ENCODE results near the gene PGP. TPM values are rescaled to one million over a fixed set of nuclear protein-coding genes. Genes with fewer than 3 reads are reported as not detected.

Gene PGP
- total RNA-seq, 1 donor from 2014 or later: 11.8 TPM

DNA sequence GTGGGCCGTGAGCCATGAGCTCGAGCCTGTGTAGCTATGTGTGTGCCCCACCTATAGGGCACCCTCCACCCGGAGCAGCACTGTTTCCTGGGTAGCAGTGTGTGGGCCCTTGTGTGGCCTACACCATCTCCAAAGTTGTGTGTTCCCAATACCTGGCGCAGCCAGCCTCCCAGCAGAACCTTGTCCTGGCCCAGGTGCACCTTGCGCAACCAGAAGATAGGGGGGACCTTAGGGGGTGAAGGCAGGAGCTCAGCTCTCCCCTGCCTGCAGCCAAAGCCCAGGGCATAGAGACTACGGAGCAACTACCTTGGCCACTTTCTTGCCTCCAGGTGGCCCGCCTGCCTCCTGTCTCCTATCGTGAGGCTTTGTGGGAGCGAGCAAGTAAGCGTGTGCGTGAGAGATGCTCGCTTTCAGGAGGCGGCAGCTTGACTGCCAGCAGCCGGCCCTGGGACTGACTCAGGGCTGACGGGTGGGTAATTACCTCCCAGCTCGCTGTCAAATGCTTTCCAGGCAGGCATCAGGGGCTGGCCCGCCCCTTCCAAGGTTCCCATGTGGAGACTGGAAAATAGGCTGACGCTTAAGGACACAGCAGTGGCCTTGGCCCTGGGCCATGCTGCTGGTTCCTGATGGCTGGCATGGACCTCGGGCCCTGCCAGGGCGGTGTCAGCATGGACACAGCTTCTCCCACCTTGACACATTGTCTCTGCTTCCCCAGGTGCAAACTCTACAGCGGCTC, 40.1 kb downstream of the PGP start:
- intact Hi-C loops (cut with DNase I): no loop called here
- no peak for ATAC-seq
- no peak for DNase-seq (ENCODE audit: low spot score)

DNA sequence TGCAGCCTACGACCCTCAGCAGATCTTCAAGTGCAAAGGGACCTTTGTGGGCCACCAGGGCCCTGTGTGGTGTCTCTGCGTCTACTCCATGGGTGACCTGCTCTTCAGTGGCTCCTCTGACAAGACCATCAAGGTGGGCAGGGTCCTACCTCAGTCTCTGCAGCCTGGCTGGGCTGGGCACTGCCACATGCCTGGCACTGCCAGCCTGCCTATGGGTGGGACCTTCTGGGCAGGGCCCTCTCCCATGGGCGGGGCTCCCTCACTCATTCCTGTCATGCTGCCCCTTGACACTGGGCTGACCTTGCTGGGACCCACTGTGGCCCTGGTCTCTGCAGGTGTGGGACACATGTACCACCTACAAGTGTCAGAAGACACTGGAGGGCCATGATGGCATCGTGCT, 40.7 kb downstream of the PGP start:
- DNase-seq (ENCODE audit: low spot score) (no peak), ATAC-seq (no peak)
- intact Hi-C loops (cut with DNase I): no loop called here

DNA sequence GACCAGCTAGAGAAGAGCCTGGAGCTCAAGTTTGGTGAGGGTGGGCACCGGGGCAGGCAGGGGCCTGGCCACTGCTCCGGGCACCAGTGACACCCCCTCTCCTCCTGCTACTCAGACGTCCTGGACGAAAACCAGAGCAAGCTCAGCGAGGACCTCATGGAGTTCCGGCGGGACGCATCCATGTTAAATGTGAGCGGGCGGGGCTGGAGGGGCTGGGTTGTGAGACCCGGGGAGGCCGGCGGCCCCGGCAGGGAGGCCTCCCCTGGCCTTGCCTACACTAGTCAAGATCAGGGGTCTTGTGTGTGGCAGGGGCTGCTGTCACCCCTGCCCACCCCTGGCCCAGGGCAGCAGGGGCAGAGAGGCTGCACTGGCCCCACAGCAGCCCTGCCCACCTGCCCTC, 41.3 kb downstream of the PGP start:
- intact Hi-C loops (cut with DNase I): no loop called here
- no peak for ATAC-seq
- no peak for DNase-seq (ENCODE audit: low spot score)

DNA sequence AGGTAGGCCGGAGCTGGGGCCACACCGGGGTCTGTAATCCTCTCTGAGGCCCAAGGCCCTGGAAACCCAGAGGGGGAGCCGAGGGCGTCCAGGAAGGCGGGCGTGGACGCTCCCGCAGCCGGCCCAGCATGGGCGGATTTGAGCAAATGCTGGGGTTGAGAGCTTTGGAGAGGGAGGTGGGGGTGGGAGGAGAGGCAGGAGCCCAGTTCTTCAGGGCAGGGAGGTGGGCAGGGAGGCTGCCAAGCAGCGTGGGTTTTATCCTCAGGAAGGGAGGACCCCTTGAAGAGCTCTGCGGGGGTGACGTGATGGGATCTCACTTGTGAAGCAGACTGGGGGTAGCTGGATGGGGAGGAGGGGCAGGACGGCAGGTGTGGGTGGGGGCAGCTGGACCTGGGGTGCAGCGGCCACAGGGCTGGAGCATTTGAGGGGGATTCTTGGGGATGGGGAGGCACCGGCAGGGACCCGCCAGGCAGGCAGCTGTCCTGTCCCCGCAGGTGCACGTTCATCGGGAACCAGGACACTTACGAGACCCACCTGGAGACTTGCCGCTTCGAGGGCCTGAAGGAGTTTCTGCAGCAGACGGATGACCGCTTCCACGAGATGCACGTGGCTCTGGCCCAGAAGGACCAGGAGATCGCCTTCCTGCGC, 41.8 kb downstream of the PGP start:
- DNase-seq (ENCODE audit: low spot score) (no peak), ATAC-seq (no peak)
- intact Hi-C loops (cut with DNase I): no loop called here

DNA sequence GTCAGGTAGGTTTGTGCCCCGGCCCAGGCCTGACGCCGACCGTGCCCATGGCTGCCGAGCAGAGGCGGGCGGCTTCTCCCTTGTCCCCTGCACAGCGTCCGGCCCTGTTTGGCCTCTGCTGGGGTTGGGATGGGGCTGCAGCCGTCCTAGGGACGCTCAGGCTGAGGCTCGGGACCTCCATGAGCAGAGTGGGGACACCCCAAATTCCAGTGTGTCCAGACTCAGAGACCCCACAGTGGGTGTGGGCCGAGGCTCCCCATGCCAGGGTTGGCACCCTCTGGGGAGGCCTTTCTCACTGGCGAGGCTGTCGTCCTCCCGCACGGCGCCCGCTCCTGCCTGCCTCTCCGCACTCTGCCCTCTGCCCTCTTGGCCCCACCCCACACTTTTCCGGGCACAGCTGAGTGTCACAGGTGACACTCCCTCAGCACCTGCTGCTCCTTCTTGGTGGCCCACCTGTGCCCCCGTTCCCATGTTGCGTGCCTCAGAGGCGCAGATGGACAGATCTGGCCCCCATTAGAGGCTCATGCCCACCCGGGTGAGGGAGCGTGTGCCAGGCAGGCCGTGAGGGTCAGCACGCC, 43.0 kb downstream of the PGP start:
- no peak for DNase-seq (ENCODE audit: low spot score)
- intact Hi-C loops (cut with DNase I): no loop called here
- ATAC-seq: no peak

DNA sequence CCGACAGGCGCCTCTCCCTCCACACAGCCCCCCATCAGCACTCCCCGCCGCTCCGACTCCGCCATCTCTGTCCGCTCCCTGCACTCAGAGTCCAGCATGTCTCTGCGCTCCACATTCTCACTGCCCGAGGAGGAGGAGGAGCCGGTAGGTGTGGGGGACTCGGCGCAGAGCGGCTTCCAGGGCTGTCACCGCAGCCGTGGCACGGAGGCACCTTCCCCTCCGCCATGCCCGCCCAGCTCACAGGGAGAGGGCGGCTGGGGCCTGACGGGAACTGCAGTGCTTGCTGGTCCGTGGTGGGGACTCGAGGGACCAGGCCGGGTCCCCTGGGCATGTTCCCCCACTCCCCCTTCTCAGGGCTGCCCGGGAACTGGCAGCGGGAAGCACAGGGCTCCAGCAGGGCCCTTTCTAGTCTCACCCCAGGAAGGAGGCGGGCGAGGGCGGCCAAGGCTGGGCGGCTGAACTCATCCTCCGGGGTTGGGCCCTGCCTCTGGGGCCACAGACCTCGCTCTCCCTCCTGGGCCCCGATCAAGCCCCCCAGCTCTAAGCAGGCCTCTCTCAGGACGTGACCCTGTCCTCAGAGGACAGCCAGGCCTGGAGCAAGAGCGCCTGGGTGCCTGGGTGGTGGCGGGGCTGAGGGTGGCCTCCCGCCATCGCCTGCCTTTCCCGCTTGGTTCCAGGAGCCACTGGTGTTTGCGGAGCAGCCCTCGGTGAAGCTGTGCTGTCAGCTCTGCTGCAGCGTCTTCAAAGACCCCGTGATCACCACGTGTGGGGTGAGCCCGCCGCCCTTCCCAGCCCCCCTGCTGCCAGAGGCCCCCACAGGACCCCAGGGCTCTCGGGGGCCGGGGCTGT, 43.8 kb downstream of the PGP start:
- DNase-seq (ENCODE audit: low spot score) (no peak), ATAC-seq (no peak)

DNA sequence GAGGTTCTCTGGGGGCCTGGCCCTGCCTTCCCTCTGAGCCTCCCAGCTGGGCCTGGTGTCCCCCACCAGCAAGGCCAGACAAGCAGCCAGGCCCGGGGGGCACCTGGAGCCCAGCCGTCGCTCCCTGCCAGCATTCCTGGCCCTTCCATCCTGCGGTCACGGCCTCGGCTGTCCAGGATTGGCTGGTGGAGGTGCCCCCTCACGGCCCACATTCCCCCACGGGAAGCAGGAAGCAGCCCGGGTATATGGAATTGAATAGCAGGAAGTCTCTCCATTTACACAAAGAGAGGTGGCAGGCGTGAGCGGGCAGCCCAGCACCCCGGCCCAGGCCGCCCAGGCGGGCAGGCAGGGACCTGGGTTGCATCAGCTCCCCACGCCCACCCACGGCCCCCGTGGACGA, 44.6 kb downstream of the PGP start:
- DNase-seq (ENCODE audit: low spot score): no peak
- intact Hi-C loops (cut with DNase I): no loop called here
- ATAC-seq: no peak

More for the DNA sequence above, 43.8 kb downstream of the PGP start:
- intact Hi-C loops (cut with DNase I): no loop called here

DNA sequence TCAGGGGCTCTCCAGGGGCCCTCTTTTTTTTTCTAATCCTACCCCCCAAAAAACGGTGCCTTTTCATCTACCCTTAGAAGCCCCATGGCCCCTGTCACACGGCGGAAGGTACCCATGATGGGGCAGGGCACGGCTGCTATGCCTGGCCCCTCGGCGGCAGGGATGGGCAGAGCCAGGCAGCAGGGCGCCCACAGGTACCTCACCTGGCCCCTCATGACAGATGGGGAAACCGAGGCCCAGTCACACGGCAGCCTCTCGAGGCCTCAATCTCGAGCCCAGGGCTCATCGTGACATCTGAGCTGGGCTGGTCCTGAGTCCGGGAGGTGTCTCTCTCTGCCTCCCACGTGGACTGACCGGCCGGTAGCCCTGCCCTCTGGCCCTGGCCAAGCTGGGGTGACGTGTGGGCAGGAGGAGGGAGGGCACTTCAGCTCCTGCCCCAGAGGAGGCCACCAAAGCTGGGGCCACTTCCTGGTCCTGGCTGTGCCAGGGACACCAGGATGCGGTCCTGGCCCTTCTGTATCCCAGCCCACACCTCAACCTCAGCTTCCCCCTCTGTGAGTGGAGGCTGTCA, 47.5 kb downstream of the PGP start:
- ATAC-seq (no peak), DNase-seq (ENCODE audit: low spot score) (no peak)
- intact Hi-C loops (cut with DNase I): no loop called here

DNA sequence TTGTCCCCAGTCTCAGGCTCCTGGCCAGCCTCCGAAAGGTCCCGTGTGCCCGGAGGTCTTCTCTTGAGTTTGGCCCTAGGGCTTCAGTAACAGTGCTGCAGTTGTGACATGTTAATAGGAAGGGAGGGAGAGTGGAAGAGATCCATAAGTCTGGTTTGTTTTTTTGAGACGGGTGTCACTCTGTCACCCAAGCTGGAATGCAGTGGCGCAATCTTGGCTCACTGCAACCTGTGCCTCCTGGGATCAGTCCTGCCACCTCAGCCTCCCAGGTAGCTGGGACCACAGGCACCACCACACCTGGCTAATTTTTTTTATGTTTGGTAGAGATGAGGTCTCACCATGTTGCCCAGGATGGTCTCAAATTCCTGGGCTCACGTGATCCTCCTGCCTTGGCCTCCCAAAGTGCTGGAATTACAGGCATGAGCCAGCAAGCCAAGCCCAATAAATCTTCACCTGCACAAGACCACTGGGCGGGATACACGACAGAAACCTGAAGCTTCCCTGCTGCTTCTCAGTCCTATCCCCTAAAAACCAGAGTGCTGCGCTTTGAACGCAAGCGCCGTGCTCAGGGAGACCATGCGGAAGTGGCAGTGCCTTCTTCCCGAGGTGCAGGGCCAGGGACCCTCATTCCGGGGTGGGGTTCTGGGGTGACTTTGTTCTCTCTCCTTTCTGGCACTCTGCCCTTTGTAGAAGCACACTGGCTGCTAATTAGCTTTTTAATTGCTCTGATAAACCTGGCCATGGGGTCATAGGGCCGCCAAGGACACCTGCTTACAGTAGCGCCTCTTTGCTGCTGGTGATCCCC, 48.2 kb downstream of the PGP start:
- no peak for ATAC-seq
- DNase-seq (ENCODE audit: low spot score): no peak
- intact Hi-C loops (cut with DNase I): no loop called here

DNA sequence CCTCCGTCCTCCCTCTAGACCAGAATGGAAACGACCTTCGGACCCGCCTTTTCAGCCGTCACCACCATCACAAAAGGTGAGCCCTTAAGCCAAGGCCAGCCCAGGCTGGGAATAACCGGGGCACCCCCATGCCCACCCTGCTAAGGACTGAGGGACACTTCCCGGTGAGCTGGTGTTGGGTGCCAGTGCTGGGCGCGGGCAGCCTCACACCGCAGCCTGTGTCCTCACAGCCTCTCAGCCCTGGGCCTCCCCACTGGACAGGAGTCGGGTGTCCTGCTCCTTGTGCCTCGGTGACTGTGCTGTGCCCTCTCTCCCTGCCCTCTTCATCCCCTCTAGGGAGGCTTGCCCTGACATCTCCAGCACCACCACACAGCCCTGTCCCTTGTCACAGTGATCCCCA, 48.8 kb downstream of the PGP start:
- ATAC-seq (no peak), DNase-seq (ENCODE audit: low spot score) (no peak)
- intact Hi-C loops (cut with DNase I): no loop called here

DNA sequence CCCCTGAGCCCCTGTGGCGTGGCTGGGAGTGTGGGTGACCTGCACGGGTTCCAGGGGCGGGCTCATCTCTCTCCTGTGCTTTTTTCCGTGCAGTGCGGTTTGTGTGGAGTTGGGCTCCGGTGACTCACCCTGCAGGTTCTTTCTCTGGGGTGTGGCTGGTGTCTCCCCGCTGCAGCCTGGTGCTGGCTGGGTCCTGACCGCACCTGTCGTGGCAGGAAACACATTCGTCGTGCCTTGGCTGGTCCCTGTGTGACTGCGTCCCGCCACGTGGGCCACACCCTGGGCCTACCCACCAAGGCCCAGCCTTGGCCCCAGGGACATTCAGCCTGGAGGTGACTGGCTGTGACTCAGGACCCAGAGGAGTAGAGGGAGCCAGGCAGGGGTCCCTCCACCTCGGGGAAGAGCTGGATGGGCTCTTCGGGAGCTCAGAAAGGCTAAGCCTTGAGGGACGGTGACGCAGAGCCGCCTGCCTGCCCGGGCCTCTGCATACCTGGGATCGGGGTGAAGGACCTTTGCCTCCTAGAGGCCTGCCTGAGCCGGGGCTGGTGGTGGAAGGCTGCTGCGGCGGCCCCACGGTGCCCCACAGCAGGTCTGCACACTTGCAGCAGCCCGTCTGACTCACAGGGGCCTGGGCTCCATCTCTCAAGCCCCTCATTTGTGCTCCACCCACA, 51.3 kb downstream of the PGP start:
- ATAC-seq: no peak
- DNase-seq (ENCODE audit: low spot score): no peak
- intact Hi-C loops (cut with DNase I): no loop called here

DNA sequence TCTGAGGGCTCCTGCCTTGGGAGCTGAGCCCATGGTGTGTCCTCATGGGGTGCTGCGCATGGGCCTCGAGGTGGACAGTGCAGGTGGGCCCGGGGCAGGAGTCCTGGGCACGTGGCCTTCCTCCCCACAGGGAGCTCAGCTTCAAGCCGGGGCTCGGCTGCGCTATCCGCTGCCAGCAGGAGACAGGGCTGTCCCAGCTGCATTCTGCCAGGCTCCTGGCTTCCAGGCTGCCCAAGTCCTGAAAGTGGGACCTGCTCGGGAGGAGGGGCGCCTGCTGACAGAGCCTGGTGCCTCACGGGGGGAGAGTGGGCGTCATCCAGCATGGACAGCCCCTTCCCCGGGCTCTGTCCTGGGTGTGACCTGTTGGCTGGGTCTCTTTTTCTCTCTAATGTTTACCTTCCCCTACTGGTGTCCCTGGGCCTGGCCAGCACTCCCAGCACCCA, 51.9 kb downstream of the PGP start:
- no peak for DNase-seq (ENCODE audit: low spot score)
- ATAC-seq: no peak
- intact Hi-C loops (cut with DNase I): no loop called here

DNA sequence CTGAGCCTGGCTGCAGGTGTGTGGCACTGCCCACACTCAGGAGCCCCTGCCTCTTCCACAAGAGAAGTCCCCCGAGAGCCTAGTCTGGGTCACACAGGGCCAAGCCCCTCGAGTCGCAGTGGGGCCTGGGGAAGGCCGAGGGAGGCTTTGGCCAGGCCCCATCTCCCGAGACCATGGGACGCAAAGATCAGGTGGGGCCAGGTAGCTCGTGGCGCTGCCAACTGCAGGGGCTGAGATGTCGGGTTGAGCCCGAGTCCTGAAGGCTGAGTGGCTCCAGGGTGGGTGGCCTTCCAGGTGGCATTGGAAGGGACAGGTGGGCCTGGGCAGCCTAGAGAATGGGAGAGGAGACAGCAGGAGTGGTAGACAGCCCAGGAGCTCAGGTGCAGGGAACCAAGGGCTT, 52.7 kb downstream of the PGP start:
- DNase-seq (ENCODE audit: low spot score): no peak
- no peak for ATAC-seq
- intact Hi-C loops (cut with DNase I): no loop called here

Other genes starting within 250 kb of the PGP start
- not detected for gene RNF151, start 248.0 kb downstream of the PGP start, total RNA-seq
- 21.8 TPM for gene TBL3, start 242.8 kb downstream of the PGP start, total RNA-seq
- gene NOXO1, start 233.4 kb downstream of the PGP start, total RNA-seq: not detected
- gene GFER, start 230.6 kb downstream of the PGP start, total RNA-seq: 15.5 TPM
- 0.76 TPM for gene SYNGR3, start 224.9 kb downstream of the PGP start, total RNA-seq
- 34.5 TPM for gene ZNF598, start 205.0 kb downstream of the PGP start, total RNA-seq
- gene NPW, start 195.1 kb downstream of the PGP start, total RNA-seq: 0.36 TPM
- gene NHERF2, start 187.9 kb downstream of the PGP start, total RNA-seq: 107 TPM
- 21.8 TPM for gene NTHL1, start 167.0 kb downstream of the PGP start, total RNA-seq
- gene TSC2, start 166.9 kb downstream of the PGP start, total RNA-seq: 156 TPM
- gene PKD1, start 78.9 kb downstream of the PGP start, total RNA-seq: 159 TPM
- gene RAB26, start 66.2 kb downstream of the PGP start, total RNA-seq: 0.40 TPM
- 44.8 TPM for gene TRAF7, start 59.1 kb downstream of the PGP start, total RNA-seq
- gene CASKIN1, start 18.2 kb downstream of the PGP start, total RNA-seq: 1.6 TPM
- gene MLST8, start 9.4 kb downstream of the PGP start, total RNA-seq: 21.8 TPM
- 9.9 TPM for gene BRICD5, start 4.0 kb downstream of the PGP start, total RNA-seq
- 22.3 TPM for gene E4F1, start 8.8 kb upstream of the PGP start, total RNA-seq
- 1.6 TPM for gene DNASE1L2, start 21.6 kb upstream of the PGP start, total RNA-seq
- gene ECI1, start 36.7 kb upstream of the PGP start, total RNA-seq: 37.6 TPM
- 103 TPM for gene RNPS1, start 53.3 kb upstream of the PGP start, total RNA-seq
- 39.0 TPM for gene ABCA3, start 125.9 kb upstream of the PGP start, total RNA-seq
- 1.8 TPM for gene CCNF, start 214.6 kb upstream of the PGP start, total RNA-seq
- 0.58 TPM for gene TEDC2, start 245.3 kb upstream of the PGP start, total RNA-seq